B cell (primary cell): ENCODE measurements around the gene FURIN.

Experiments used
- EZH2 ChIP-seq: IDR thresholded peaks from 2 replicates; pipeline ENCODE4 v1.6.1; 2012; ENCODE audit warnings: borderline replicate concordance, low read depth, mild to moderate bottlenecking, moderate library complexity, low read length; ENCODE audit not compliant: insufficient read depth, poor library complexity, severe bottlenecking
- TF ChIP-seq, protein P1 (sequence below): fragments of 200-600 bp; IDR thresholded peaks from one replicate; pipeline ENCODE4 v1.8.0; 2022; ENCODE audit warnings: antibody characterized with exemption, mild to moderate bottlenecking

DNA sequence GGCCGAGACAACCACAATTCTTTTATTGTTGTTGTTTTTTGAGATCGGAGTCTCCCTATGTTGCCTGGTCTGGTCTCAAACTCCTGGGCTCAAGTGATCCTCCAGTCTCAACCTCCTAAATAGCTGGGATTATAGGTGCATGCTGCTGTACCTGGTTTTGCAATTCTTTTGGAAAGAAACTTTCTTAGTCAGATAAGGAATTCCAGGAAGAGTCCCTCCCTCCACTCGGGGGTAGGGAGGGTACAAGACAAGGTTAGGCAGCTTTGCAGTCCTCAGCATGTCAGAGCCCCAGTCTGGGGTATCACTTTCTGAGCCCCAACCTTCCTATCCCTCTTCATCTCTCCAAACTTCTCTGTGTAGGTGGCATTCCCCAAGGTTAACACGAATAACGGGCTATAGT is 33.8 kb upstream of the FURIN start:
- TF ChIP-seq, protein P1, sequence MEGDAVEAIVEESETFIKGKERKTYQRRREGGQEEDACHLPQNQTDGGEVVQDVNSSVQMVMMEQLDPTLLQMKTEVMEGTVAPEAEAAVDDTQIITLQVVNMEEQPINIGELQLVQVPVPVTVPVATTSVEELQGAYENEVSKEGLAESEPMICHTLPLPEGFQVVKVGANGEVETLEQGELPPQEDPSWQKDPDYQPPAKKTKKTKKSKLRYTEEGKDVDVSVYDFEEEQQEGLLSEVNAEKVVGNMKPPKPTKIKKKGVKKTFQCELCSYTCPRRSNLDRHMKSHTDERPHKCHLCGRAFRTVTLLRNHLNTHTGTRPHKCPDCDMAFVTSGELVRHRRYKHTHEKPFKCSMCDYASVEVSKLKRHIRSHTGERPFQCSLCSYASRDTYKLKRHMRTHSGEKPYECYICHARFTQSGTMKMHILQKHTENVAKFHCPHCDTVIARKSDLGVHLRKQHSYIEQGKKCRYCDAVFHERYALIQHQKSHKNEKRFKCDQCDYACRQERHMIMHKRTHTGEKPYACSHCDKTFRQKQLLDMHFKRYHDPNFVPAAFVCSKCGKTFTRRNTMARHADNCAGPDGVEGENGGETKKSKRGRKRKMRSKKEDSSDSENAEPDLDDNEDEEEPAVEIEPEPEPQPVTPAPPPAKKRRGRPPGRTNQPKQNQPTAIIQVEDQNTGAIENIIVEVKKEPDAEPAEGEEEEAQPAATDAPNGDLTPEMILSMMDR, result no peak
- no peak for TF ChIP-seq EZH2
